NCI-H748 (cell line): ENCODE data around the gene GPER1.
"Not testable (repeated sequence)": the region's sequence is repeated elsewhere in the genome, so short reads cannot be mapped to it uniquely, and the experiment has no call there.

ENCODE experiments used
- DNase-seq: peaks from one replicate; lab custom pipeline; 2025; ENCODE audit not compliant: unreplicated experiment; lab: John Stamatoyannopoulos, UW

Gene GPER1

DNA sequence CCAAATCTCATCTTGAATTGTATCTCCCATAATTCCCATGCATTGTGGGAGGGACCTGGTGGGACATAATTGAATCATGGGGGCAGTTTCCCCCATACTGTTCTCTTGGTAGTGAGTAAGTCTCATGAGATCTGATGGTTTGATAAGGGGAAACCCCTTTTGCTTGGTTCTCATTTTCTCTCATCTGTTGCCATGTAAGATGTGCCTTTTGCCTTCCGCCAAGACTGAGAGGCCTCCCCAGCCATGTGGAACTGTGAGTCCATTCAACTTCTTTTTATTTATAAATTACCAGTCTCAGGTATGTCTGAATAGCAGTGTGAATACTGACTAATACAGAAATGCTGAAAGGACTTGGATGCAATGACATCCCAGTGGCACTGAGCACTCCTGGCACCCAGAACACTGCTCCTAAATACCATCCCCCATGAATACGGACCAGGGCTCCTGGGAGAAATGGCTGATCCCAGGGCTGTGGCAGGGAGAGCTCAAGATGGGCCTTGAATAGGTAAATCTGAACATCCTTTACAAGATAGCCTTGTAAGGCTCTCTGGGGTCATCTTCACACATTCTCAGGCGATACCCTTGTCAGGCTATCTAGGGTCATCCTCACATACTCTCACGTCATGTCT lies 52.7 kb downstream of the GPER1 start:
- DNase-seq = no peak

DNA sequence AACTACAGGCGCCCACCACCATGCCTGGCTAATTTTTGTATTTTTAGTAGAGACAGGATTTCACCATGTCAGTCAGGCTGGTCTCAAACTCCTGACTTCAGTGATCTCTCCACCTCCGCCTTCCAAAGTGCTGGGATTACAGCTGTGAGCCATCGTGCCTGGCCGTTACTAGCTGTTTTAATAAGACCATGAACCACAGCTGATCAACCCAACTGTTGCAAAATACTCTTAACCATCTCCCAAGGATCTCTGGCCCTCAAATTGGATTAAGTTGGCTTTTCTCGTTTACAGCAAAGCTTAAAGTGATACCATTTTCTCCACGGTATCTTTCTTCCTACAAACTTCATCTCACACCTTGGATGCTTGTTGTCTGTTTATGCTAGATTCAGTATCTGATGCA lies 53.7 kb downstream of the GPER1 start:
- no peak for DNase-seq

DNA sequence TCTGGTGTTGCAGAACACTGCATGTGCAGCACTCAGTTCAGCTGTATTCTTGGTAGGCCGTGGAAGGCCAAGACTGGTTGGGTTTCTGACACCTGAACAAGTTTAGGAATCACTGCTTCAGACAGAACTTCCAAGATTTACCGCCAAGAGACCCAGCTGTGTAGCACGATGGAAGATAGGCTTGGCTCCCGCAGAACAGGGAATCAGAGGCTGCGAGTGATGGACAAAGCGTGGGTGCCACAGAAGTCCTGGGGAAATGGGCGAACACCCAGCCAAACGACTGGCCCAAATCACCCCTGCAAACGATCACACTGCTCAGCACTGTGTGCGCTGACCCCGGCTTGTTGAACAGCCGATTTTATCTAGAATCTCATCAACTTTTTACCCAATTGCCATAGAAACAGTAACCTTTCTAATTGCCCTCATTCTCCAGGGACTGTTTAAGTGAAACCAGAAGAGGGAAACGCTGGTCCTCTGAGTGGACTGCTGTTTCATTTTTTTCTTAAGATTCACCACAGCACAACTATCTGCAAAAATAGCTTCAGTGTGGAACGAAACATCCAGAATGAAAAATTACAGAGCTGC lies 54.2 kb downstream of the GPER1 start:
- no peak for DNase-seq

DNA sequence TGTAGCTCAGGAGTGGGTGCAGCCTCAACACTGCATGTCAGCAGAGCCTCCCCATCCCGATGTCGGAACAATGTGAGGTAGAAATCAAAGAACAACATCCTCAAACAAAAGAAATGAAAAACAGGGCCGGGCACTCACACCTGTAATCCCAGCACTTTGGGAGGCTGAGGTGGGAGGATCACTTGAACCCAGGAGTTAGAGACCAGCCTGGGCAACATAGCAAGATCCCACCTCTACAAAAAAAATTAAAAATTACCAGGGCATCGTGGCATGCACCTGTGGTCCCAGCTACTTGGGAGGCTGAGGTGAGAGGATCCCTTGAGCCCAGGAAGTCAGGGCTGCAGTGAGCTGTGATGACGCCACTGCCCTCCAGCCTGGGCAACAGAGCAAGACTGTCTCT lies 55.1 kb downstream of the GPER1 start:
- not testable (repeated sequence) for DNase-seq
